HFFc6 (cell line): ENCODE measurements around the gene C20orf144. TPM values are rescaled to one million over a fixed set of nuclear protein-coding genes. Genes with fewer than 3 reads are reported as not detected.

Experiments used
- DNase-seq: peaks from one replicate; pipeline ENCODE4 v3.0.0-alpha.2; 2018
- H3K27ac Mint-ChIP-seq: 2 replicates; pipeline ENCODE4 v1.8.0; 2020; ENCODE audit warnings: mild to moderate bottlenecking, mixed read lengths
- H3K27me3 Mint-ChIP-seq: 2 replicates; pipeline ENCODE4 v1.8.0; 2021; ENCODE audit warnings: mild to moderate bottlenecking, moderate library complexity, mixed read lengths; ENCODE audit not compliant: insufficient read depth
- H3K36me3 Mint-ChIP-seq: 2 replicates; pipeline ENCODE4 v1.8.0; 2021; ENCODE audit warnings: low read depth, mixed read lengths
- H3K4me1 Mint-ChIP-seq: 2 replicates; pipeline ENCODE4 v1.8.0; 2020; ENCODE audit warnings: low read depth, mixed read lengths
- H3K4me3 Mint-ChIP-seq: 2 replicates; pipeline ENCODE4 v1.8.0; 2020; ENCODE audit warnings: mild to moderate bottlenecking, moderate library complexity, mixed read lengths
- H3K9me3 Mint-ChIP-seq: 2 replicates; pipeline ENCODE4 v1.8.0; 2020; ENCODE audit warnings: mild to moderate bottlenecking, mixed read lengths
- CTCF ChIP-seq: fragments of 200-600 bp; sonication (generic); IDR thresholded peaks from 2 replicates; pipeline ENCODE4 v1.5.0; 2021; ENCODE audit warnings: antibody characterized with exemption, mild to moderate bottlenecking
- total RNA-seq, 6 experiments: library from RNA; stranded (reverse); fragmentation: NEBNext Ultra II Directional; extraction: Animal tissue kit (Norgen Biotek cat#: 25700); gene quantifications; 2 replicates in 1 of 6; 3 replicates in 5 of 6; pipeline ENCODE4 v1.2.3, GENCODE V29; 2021

Gene C20orf144
- total RNA-seq, 6 experiments from 2014 or later, result 0.10 to 0.31 (median 0.23) TPM; not detected in 1

GRCh38 chr20:33681728-33682353 is 19.7 kb downstream of the C20orf144 start:
- Mint-ChIP-seq H3K9me3 (no peaks in the 10 kb centered on the region), H3K27me3 (peaks cover 3% of the 10 kb centered on the region), H3K27ac (no peak overlapping the region), H3K36me3 (no peaks in the 10 kb centered on the region), H3K4me3 (no peak overlapping the region), H3K4me1 (peaks cover 44% of the 10 kb centered on the region)
- no peak for TF ChIP-seq CTCF
- no peak for DNase-seq

- Mint-ChIP-seq H3K36me3 (no peaks in the 10 kb centered on the region), H3K4me3 (peak overlapping the region; percentile 89), H3K27ac (peak overlapping the region; percentile 82), H3K9me3 (no peaks in the 10 kb centered on the region), H3K27me3 (peaks cover 3% of the 10 kb centered on the region), H3K4me1 (peaks cover 47% of the 10 kb centered on the region)
- no peak for TF ChIP-seq CTCF
- DNase-seq, result no peak
Observed at GRCh38 chr20:33684533-33685327, 22.6 kb downstream of the C20orf144 start.

- Mint-ChIP-seq H3K9me3 (no peaks in the 10 kb centered on the region), H3K27ac (peak overlapping the region; percentile 82), H3K4me3 (peak overlapping the region; percentile 89), H3K4me1 (peaks cover 53% of the 10 kb centered on the region), H3K36me3 (no peaks in the 10 kb centered on the region), H3K27me3 (peaks cover 3% of the 10 kb centered on the region)
- TF ChIP-seq CTCF, result no peak
- no peak for DNase-seq
Observed at GRCh38 chr20:33685328-33686099, 23.4 kb downstream of the C20orf144 start.

GRCh38 chr20:33686100-33686983 is 24.2 kb downstream of the C20orf144 start, which contains the start of gene E2F1:
TSS of gene E2F1 (minus strand) at chr20:33686385. CDS start at chr20:33686264, 121 bp downstream.
- Mint-ChIP-seq H3K27me3 (peaks cover 3% of the 10 kb centered on the region), H3K4me3 (peak within 1 kb of the TSS; percentile 89), H3K9me3 (no peaks in the 10 kb centered on the region), H3K36me3 (no peaks in the 10 kb centered on the region), H3K27ac (peak within 1 kb of the TSS; percentile 82), H3K4me1 (peaks cover 44% of the 10 kb centered on the region)
- peak; percentile 90 for DNase-seq
- TF ChIP-seq CTCF, result peak; percentile 64

- Mint-ChIP-seq H3K36me3 (no peaks in the 10 kb centered on the region), H3K4me1 (peaks cover 38% of the 10 kb centered on the region), H3K4me3 (peak overlapping the region; percentile 81), H3K27me3 (peaks cover 3% of the 10 kb centered on the region), H3K9me3 (no peaks in the 10 kb centered on the region), H3K27ac (peak overlapping the region; percentile 56)
- no peak for DNase-seq
- no peak for TF ChIP-seq CTCF
Observed at GRCh38 chr20:33686984-33687366, 24.8 kb downstream of the C20orf144 start.
